ENCODE data around the gene NDP. TPM values are rescaled to one million over a fixed set of nuclear protein-coding genes. Genes with fewer than 3 reads are reported as not detected.
A peak's percentile ranks its signal among the peaks of the same experiment; 100 is the strongest.

Gene NDP
- total RNA-seq, 1 experiment from 2014 or later = not detected

DNA sequence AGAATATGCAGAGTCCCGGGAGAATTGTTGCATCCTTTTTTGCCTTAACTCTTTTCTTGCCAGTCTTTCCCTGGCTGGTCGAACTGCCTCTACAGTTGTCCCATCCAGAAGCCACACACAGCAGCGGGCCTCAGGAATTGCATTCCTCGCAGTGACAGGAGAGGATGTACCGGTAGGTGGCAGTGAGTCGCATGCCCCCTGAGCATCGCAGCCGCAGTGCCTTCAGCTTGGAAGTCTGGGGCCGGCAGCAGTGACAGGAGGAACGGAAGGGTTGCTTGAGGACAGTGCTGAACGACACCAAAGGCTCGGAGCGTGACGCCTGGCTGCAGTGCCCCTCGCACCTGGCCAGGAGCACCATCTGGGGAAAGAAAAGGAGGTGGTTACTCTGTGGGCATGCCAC is 23.5 kb downstream of the NDP start:
- Histone ChIP-seq H3K9me3 (ENCODE audit: control insufficient read depth in 1 of 2, insufficient read depth in 1 of 2, low read depth in 1 of 2, low read length in 2 of 2) (no peaks in the 10 kb centered on the region), H3K79me2 (ENCODE audit: insufficient read depth, low read length) (no peaks in the 10 kb centered on the region), H4K20me1 (ENCODE audit: insufficient read depth) (no peaks in the 10 kb centered on the region), H3K4me3 (replicated peaks in 1 of 2; ENCODE audit: low read depth in 1 of 2, low read length in 2 of 2) (no peak overlapping the region), H2AFZ (ENCODE audit: low read depth, low read length, poor library complexity, severe bottlenecking) (peak overlapping the region; percentile 40), H3K27me3 (ENCODE audit: insufficient read depth, low read length) (no peaks in the 10 kb centered on the region), H3K36me3 (ENCODE audit: control insufficient read depth in 1 of 2, insufficient read depth in 2 of 2, low read length in 2 of 2) (no peaks in the 10 kb centered on the region), H3K27ac (ENCODE audit: low read depth, low read length) (no peak overlapping the region), H3K4me2 (ENCODE audit: low read length) (peak overlapping the region; percentile 61), H3K9ac (ENCODE audit: low read length) (no peak overlapping the region), H3K9me2 (ENCODE audit: insufficient read depth) (no peaks in the 10 kb centered on the region), H3K4me1 (ENCODE audit: control insufficient read depth in 1 of 2, insufficient read depth in 2 of 2, low read length in 2 of 2) (peaks cover 3 to 7% of the 10 kb centered on the region in 2 experiments; a peak in 2 of 4 replicates)
- BruUV-seq (replicated peaks) = no TSS peak
- ChIA-PET RAD21 (ENCODE audit: low non-redundant PET in 1 of 2, low total read pairs in 2 of 2, uncharacterized antibody in 2 of 2, unreplicated experiment in 2 of 2) (interaction anchor here in 1 of 2 experiments (1.4 kb wide), 1 partner anchor 136 kb away, joined by 3 read pairs; no protein-coding TSS in a partner anchor), POLR2A (no interaction called here), CTCF (interaction anchor here (1.4 to 1.9 kb wide), 2 partner anchors 114 to 294 kb away, joined by 4 to 8 read pairs; no protein-coding TSS in a partner anchor)
- DNase-seq (ENCODE audit: low read depth, low spot score) (peak; percentile 28), ATAC-seq (peak; percentile 99)
- intact Hi-C loops (cut with micrococcal nuclease) = loop anchor here (10.0 kb wide), 1 partner anchor 595 kb away; the partner anchor contains the start of gene FUNDC1
- no peak for TF ChIP-seq POLR2AphosphoS5 (IDR thresholded peaks at IDR 0.05; ENCODE audit: low read depth, low read length)
- TF ChIP-seq, protein P1, sequence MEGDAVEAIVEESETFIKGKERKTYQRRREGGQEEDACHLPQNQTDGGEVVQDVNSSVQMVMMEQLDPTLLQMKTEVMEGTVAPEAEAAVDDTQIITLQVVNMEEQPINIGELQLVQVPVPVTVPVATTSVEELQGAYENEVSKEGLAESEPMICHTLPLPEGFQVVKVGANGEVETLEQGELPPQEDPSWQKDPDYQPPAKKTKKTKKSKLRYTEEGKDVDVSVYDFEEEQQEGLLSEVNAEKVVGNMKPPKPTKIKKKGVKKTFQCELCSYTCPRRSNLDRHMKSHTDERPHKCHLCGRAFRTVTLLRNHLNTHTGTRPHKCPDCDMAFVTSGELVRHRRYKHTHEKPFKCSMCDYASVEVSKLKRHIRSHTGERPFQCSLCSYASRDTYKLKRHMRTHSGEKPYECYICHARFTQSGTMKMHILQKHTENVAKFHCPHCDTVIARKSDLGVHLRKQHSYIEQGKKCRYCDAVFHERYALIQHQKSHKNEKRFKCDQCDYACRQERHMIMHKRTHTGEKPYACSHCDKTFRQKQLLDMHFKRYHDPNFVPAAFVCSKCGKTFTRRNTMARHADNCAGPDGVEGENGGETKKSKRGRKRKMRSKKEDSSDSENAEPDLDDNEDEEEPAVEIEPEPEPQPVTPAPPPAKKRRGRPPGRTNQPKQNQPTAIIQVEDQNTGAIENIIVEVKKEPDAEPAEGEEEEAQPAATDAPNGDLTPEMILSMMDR (IDR thresholded peaks at IDR 0.05 in 2 of 3, conservative IDR thresholded peaks at IDR 0.05 in 1 of 3; ENCODE audit: borderline replicate concordance in 1 of 3, insufficient read depth in 1 of 3, low read depth in 2 of 3, low read length in 2 of 3) = peak; percentile 37 to 68 (median 56); a peak in 5 of 6 replicates
- TF ChIP-seq, protein P2, sequence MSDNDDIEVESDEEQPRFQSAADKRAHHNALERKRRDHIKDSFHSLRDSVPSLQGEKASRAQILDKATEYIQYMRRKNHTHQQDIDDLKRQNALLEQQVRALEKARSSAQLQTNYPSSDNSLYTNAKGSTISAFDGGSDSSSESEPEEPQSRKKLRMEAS (IDR thresholded peaks at IDR 0.05) = 0 out of 2 replicates have a peak, but pooled peaks have one; percentile 35
- peak; percentile 43 for TF ChIP-seq RAD21 (IDR thresholded peaks at IDR 0.05; ENCODE audit: low read depth)

DNA sequence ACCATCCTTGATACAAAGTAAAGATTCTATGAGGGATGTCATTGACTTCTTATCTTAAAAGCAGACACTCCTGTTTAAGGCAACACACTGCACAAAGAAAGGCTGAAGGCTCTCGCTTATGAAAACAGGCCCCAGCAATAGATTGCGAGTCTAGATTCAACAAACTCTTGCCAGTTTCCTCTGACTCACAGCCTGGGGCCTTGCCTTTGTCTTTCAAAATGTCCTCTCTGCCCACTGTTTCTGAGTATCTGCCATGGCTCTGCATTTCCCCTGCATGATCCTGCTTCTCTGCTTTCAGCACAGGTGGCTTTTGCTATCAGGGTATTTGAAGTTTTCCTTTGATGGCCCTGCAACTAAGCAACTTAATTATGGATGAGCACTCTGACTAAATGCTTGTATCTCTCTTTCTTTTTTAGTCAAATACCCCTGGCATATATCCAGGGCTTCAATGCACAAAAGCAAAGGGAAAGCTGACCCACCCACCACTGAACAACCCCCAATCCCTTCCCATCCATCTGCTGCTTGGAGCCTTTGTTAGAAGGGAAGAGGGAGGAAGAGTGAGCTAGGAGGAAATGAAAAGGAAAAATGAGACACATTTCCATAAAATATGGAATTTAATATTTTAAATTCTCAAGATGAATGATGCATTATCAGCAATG is 32.2 kb downstream of the NDP start:
- H3K27me3 ChIP-seq (ENCODE audit: insufficient read depth, low read length) = no peaks in the 10 kb centered on the region
- BruUV-seq (replicated peaks) = no TSS peak
- H3K9me3 ChIP-seq (ENCODE audit: control insufficient read depth in 1 of 2, insufficient read depth in 1 of 2, low read depth in 1 of 2, low read length in 2 of 2) = no peaks in the 10 kb centered on the region
- H3K9me2 ChIP-seq (ENCODE audit: insufficient read depth) = no peaks in the 10 kb centered on the region
- no peak overlapping the region for H3K9ac ChIP-seq (ENCODE audit: low read length)
- H3K4me3 ChIP-seq (replicated peaks in 1 of 2; ENCODE audit: low read depth in 1 of 2, low read length in 2 of 2) = no peak overlapping the region
- H2AFZ ChIP-seq (ENCODE audit: low read depth, low read length, poor library complexity, severe bottlenecking) = no peak overlapping the region
- no peaks in the 10 kb centered on the region for H3K36me3 ChIP-seq (ENCODE audit: control insufficient read depth in 1 of 2, insufficient read depth in 2 of 2, low read length in 2 of 2)
- intact Hi-C loops (cut with micrococcal nuclease) = no loop called here
- ATAC-seq = no peak
- DNase-seq (ENCODE audit: low read depth, low spot score) = no peak
- ChIA-PET RAD21 (ENCODE audit: low non-redundant PET in 1 of 2, low total read pairs in 2 of 2, uncharacterized antibody in 2 of 2, unreplicated experiment in 2 of 2) (no interaction called here), CTCF (interaction anchor here (1.1 kb wide), 1 partner anchor 105 kb away, joined by 3 read pairs; no protein-coding TSS in a partner anchor), POLR2A (no interaction called here)
- H3K4me1 ChIP-seq (ENCODE audit: control insufficient read depth in 1 of 2, insufficient read depth in 2 of 2, low read length in 2 of 2) = no peaks in the 10 kb centered on the region
- H3K27ac ChIP-seq (ENCODE audit: low read depth, low read length) = no peak overlapping the region
- no peaks in the 10 kb centered on the region for H3K79me2 ChIP-seq (ENCODE audit: insufficient read depth, low read length)
- H3K4me2 ChIP-seq (ENCODE audit: low read length) = no peak overlapping the region
- H4K20me1 ChIP-seq (ENCODE audit: insufficient read depth) = no peaks in the 10 kb centered on the region
- TF ChIP-seq TCF7L2 (IDR thresholded peaks at IDR 0.05; ENCODE audit: borderline replicate concordance, extremely low read depth, insufficient read depth, insufficient read length) = no peak
- TF ChIP-seq CBX3 (IDR thresholded peaks at IDR 0.05; ENCODE audit: low read depth) = no peak
- no peak for TF ChIP-seq RAD21 (IDR thresholded peaks at IDR 0.05; ENCODE audit: low read depth)
- TF ChIP-seq POLR2AphosphoS5 (IDR thresholded peaks at IDR 0.05; ENCODE audit: low read depth, low read length) = no peak
- no peak for TF ChIP-seq YY1 (IDR thresholded peaks at IDR 0.05; ENCODE audit: extremely low read depth, insufficient replicate concordance, low read depth, low read length)
- no peak for TF ChIP-seq ELF1 (IDR thresholded peaks at IDR 0.05; ENCODE audit: borderline replicate concordance, low read depth)
- no peak for TF ChIP-seq POLR2A (IDR thresholded peaks at IDR 0.05; ENCODE audit: borderline replicate concordance, extremely low read depth, insufficient read depth, insufficient read length)
- no peak for TF ChIP-seq ZFX (IDR thresholded peaks at IDR 0.05)
- TF ChIP-seq, protein P2 (IDR thresholded peaks at IDR 0.05) = no peak
- no peak for TF ChIP-seq EGR1 (IDR thresholded peaks at IDR 0.05; ENCODE audit: low read depth)
- no peak for TF ChIP-seq EZH2phosphoT487 (IDR thresholded peaks at IDR 0.05; ENCODE audit: borderline replicate concordance)
- TF ChIP-seq FOSL1 (IDR thresholded peaks at IDR 0.05; ENCODE audit: low read depth) = no peak
- TF ChIP-seq, protein P1 (IDR thresholded peaks at IDR 0.05 in 2 of 3, conservative IDR thresholded peaks at IDR 0.05 in 1 of 3; ENCODE audit: borderline replicate concordance in 1 of 3, insufficient read depth in 1 of 3, low read depth in 2 of 3, low read length in 2 of 3) = no peak
- no peak for TF ChIP-seq JUND (IDR thresholded peaks at IDR 0.05)

Data from HCT116 (cell line).